Measurements from ENCODE around the gene CLDN4.

The CLDN4 gene

DNA sequence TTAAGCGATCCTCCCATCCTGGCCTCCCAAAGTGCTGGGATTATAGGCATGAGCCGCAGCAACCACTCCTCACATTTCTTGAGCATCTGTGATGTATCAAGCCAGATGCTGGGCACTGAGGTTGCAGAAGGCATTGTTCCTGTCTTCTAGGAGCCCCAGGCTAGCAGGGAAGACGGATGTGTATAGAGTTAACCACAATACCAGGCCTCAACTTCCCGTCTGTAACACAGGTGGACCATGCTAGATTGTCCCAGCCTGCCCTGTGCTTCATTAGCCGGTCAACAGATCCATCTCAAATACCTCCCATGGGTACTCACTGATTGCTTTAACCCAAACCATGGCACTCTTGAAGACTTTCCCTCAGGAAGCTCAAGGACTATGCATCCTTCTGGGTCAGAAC is 1.8 kb upstream of the CLDN4 start:
- H3K4me3 ChIP-seq (replicated peaks; ENCODE audit: insufficient read depth, low read length): no peak overlapping the region
- TF ChIP-seq GABPA (IDR thresholded peaks at IDR 0.05; ENCODE audit: low read depth) (no peak), REST (IDR thresholded peaks at IDR 0.05; ENCODE audit: insufficient replicate concordance, low read depth) (no peak), POLR2AphosphoS5 (IDR thresholded peaks at IDR 0.05; ENCODE audit: low read depth) (no peak), SPI1 (IDR thresholded peaks at IDR 0.05; ENCODE audit: borderline replicate concordance, low read depth) (no peak; the same call in 1 of the 2 replicates)
- TF ChIP-seq, protein P1, sequence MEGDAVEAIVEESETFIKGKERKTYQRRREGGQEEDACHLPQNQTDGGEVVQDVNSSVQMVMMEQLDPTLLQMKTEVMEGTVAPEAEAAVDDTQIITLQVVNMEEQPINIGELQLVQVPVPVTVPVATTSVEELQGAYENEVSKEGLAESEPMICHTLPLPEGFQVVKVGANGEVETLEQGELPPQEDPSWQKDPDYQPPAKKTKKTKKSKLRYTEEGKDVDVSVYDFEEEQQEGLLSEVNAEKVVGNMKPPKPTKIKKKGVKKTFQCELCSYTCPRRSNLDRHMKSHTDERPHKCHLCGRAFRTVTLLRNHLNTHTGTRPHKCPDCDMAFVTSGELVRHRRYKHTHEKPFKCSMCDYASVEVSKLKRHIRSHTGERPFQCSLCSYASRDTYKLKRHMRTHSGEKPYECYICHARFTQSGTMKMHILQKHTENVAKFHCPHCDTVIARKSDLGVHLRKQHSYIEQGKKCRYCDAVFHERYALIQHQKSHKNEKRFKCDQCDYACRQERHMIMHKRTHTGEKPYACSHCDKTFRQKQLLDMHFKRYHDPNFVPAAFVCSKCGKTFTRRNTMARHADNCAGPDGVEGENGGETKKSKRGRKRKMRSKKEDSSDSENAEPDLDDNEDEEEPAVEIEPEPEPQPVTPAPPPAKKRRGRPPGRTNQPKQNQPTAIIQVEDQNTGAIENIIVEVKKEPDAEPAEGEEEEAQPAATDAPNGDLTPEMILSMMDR (IDR thresholded peaks at IDR 0.05; ENCODE audit: insufficient read depth, low read length): no peak
- H3K27me3 ChIP-seq (ENCODE audit: insufficient read depth, poor library complexity, severe bottlenecking): no peaks in the 10 kb centered on the region
- DNase-seq (ENCODE audit: low read depth in 1 of 2, low spot score in 1 of 2): no peak
- no peak overlapping the region for H3K27ac ChIP-seq (replicated peaks)

- Histone ChIP-seq H3K27me3 (ENCODE audit: insufficient read depth, poor library complexity, severe bottlenecking) (no peaks in the 10 kb centered on the region), H3K27ac (replicated peaks) (no peak overlapping the region), H3K4me3 (replicated peaks; ENCODE audit: insufficient read depth, low read length) (no peak overlapping the region)
- DNase-seq (ENCODE audit: low read depth in 1 of 2, low spot score in 1 of 2): no peak
- TF ChIP-seq, protein P1 (IDR thresholded peaks at IDR 0.05; ENCODE audit: insufficient read depth, low read length): no peak
- TF ChIP-seq REST (IDR thresholded peaks at IDR 0.05; ENCODE audit: insufficient replicate concordance, low read depth) (no peak), GABPA (IDR thresholded peaks at IDR 0.05; ENCODE audit: low read depth) (no peak), SPI1 (IDR thresholded peaks at IDR 0.05; ENCODE audit: borderline replicate concordance, low read depth) (no peak), POLR2AphosphoS5 (IDR thresholded peaks at IDR 0.05; ENCODE audit: low read depth) (no peak)
These were observed 1.3 kb upstream of the CLDN4 start for GRCh38 chr7:73829505-73829904.

DNA sequence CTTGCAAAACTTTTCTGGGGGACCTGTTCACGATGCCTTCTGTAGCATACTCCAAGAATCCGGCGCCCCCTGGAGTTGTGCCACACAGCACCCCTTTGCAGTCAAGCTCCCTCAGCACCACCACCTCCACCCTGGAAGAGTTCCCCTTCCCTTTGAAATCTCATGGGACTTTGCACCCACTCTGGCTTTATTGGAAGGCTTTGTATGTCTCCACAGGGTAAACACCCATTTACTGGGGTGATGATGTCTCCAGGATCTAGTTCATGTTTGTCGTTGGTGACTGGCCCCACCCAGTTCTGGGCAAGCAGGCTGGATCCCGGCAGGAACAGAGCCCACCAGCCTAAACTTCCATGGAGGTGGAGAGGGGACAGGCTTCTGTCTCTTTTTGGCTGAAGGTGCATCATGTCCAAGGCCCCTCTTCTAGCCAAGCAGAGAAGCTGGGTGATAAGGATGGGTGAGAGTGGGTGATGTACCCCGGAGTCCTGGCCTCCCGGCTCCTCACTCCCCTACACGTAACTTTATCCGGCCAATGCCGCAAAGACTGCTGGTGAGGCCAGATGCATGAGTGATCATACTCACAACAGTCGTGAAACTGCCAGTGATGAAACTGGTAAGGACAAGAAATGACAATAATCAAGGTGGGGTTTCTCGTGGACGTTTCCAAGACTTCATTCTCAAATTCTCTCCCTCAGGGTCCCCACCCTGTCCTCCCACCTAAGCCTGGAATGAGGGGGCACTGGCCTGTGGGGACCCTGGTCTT is 695 bp upstream of the CLDN4 start:
- H3K27ac ChIP-seq (replicated peaks): no peak overlapping the region
- no peak overlapping the region for H3K4me3 ChIP-seq (replicated peaks; ENCODE audit: insufficient read depth, low read length)
- no peak for DNase-seq (ENCODE audit: low read depth in 1 of 2, low spot score in 1 of 2)
- no peaks in the 10 kb centered on the region for H3K27me3 ChIP-seq (ENCODE audit: insufficient read depth, poor library complexity, severe bottlenecking)
- TF ChIP-seq POLR2AphosphoS5 (IDR thresholded peaks at IDR 0.05; ENCODE audit: low read depth): no peak
- TF ChIP-seq, protein P1 (IDR thresholded peaks at IDR 0.05; ENCODE audit: insufficient read depth, low read length): no peak
- TF ChIP-seq REST (IDR thresholded peaks at IDR 0.05; ENCODE audit: insufficient replicate concordance, low read depth): no peak
- TF ChIP-seq GABPA (IDR thresholded peaks at IDR 0.05; ENCODE audit: low read depth): no peak
- no peak for TF ChIP-seq SPI1 (IDR thresholded peaks at IDR 0.05; ENCODE audit: borderline replicate concordance, low read depth)
